Stomach (tissue), 9 donors: ENCODE results near the gene EBNA1BP2. TPM values are rescaled to one million over a fixed set of nuclear protein-coding genes. Genes with fewer than 3 reads are reported as not detected.

Experiments used
- DNase-seq, 2 donors: peaks; one replicate each; pipeline versions ENCODE4 v3.0.0 to v3.0.0-alpha.2; 2013 to 2019
- H3K27ac ChIP-seq, 5 donors: fragments of 200-600 bp in 4 of 5; sonication (generic) in 4 of 5; one replicate each; pipeline ENCODE4 v1.5.1; 2013 to 2019; ENCODE audit warnings: mild to moderate bottlenecking in 1 of 5, moderate library complexity in 1 of 5
- H3K27me3 ChIP-seq, 3 donors: fragments of 200-600 bp; sonication (generic); one replicate each; pipeline ENCODE4 v1.5.1; 2017 to 2019; ENCODE audit warnings: mixed run types in 1 of 3
- H3K36me3 ChIP-seq, 4 donors: fragments of 200-600 bp; sonication (generic); 1 replicate in 3 of 4; 2 replicates in 1 of 4; pipeline ENCODE4 v1.5.1; 2016 to 2019
- H3K4me1 ChIP-seq, 4 donors: fragments of 200-600 bp; sonication (generic); one replicate each; pipeline ENCODE4 v1.5.1; 2016 to 2019
- H3K4me3 ChIP-seq, 4 donors: fragments of 200-600 bp; sonication (generic) in 3 of 4; one replicate each; pipeline ENCODE4 v1.5.1; 2016 to 2019; ENCODE audit warnings: mild to moderate bottlenecking in 1 of 4
- H3K9me3 ChIP-seq, 4 donors: fragments of 200-600 bp; sonication (generic); one replicate each; pipeline ENCODE4 v1.5.1; 2016 to 2019
- CTCF ChIP-seq, 7 experiments: fragments of 450-650 bp in 4 of 7; fragments of 200-600 bp in 3 of 7; sonication (generic) in 3 of 7; IDR thresholded peaks; one replicate each; pipeline ENCODE4 v1.5.1; 2016 to 2019; ENCODE audit warnings: antibody characterized with exemption in 7 of 7, control low read depth in 2 of 7, mild to moderate bottlenecking in 1 of 7
- EP300 ChIP-seq: sonication (generic); formaldehyde crosslinking; IDR thresholded peaks from one replicate; pipeline ENCODE4 v1.6.1; 2017; ENCODE audit warnings: antibody characterized with exemption
- POLR2A ChIP-seq, 4 donors: fragments of 450-650 bp; IDR thresholded peaks; one replicate each; pipeline ENCODE4 v1.6.1; 2016; ENCODE audit warnings: antibody characterized with exemption in 4 of 4, control low read depth in 2 of 4, mild to moderate bottlenecking in 1 of 4, moderate library complexity in 1 of 4
- POLR2AphosphoS5 ChIP-seq, 3 donors: sonication (generic); formaldehyde crosslinking; IDR thresholded peaks; one replicate each; pipeline ENCODE4 v1.6.1; 2016; ENCODE audit warnings: antibody characterized with exemption in 3 of 3
- WGBS, 5 donors: extraction: QIAGEN DNeasy Blood & Tissue Kit in 3 of 5; methylation state at CpG; one replicate each; pipeline versions ENCODE4 v1.1.5 to v1.1.7; 2013 to 2018; 5-methylcytosine and 5-hydroxymethylcytosine counted together
- intact Hi-C: fragments of 100-400 bp; cut with DNase I; formaldehyde crosslinking; loops from one replicate; pipeline ENCODE4 v1.15.1; 2023; ENCODE audit warnings: low total_unique reads
- polyA plus RNA-seq, 3 donors: library from polyadenylated mRNA; stranded (reverse); fragments of 200-250 nt; gene quantifications; one replicate each; pipeline ENCODE4 v1.2.3, GENCODE V29; 2013
- total RNA-seq, 5 donors: library from RNA; depleted of rRNA; stranded (reverse); fragments of >200 nt; gene quantifications; one replicate each; pipeline versions ENCODE4 v1.1.0 to v1.2.3, GENCODE V29; 2014 to 2016
- donor health status: healthy with polysubstance abuse.
- donor health status: Bipolar disorder and iron deficiency.
- donor health status: healthy.

Gene EBNA1BP2
- total and polyA plus RNA-seq, 8 donors = 4.1 to 58.9 (median 47.9) TPM

GRCh38 chr1:43137445-43138052, 34.5 kb downstream of the EBNA1BP2 start:
- intact Hi-C loops = no loop called here
- no peak for DNase-seq
- Histone ChIP-seq H3K4me3 (no peak overlapping the region), H3K27ac (no peak overlapping the region), H3K27me3 (peaks cover 0 to 4% (median 0%) of the 10 kb centered on the region in 3 donors), H3K9me3 (no peaks in the 10 kb centered on the region), H3K4me1 (peaks cover 0 to 4% (median 0%) of the 10 kb centered on the region in 4 donors), H3K36me3 (no peaks in the 10 kb centered on the region)
- TF ChIP-seq CTCF (IDR thresholded peaks at IDR 0.05) (no peak), EP300 (no peak), POLR2A (IDR thresholded peaks at IDR 0.05) (no peak), POLR2AphosphoS5 (IDR thresholded peaks at IDR 0.05) (no peak)
- 80 to 86% (median 83%) methylated on average over 7 of the region's 7 CpGs for WGBS, 5 donors

- Histone ChIP-seq H3K9me3 (no peaks in the 10 kb centered on the region), H3K4me1 (peaks cover 0 to 4% (median 0%) of the 10 kb centered on the region in 4 donors)
- intact Hi-C loops = no loop called here
Observed at GRCh38 chr1:43135857-43136781, 36.0 kb downstream of the EBNA1BP2 start.

GRCh38 chr1:43134640-43135039, 37.5 kb downstream of the EBNA1BP2 start:
- no peaks in the 10 kb centered on the region for H3K9me3 ChIP-seq
- no peaks in the 10 kb centered on the region for H3K36me3 ChIP-seq
- TF ChIP-seq CTCF (IDR thresholded peaks at IDR 0.05) = no peak
- TF ChIP-seq POLR2AphosphoS5 (IDR thresholded peaks at IDR 0.05) = no peak
- no peak for TF ChIP-seq EP300
- no peak for TF ChIP-seq POLR2A (IDR thresholded peaks at IDR 0.05)
- H3K27ac ChIP-seq = no peak overlapping the region
- H3K4me3 ChIP-seq = no peak overlapping the region
- no peak for DNase-seq
- intact Hi-C loops = no loop called here
- H3K27me3 ChIP-seq = peaks cover 0 to 13% (median 0%) of the 10 kb centered on the region in 3 donors
- H3K4me1 ChIP-seq = peaks cover 0 to 4% (median 0%) of the 10 kb centered on the region in 4 donors

More at GRCh38 chr1:43135857-43136781, 36.0 kb downstream of the EBNA1BP2 start:
- Histone ChIP-seq H3K27ac (no peak overlapping the region), H3K27me3 (peaks cover 0 to 7% (median 0%) of the 10 kb centered on the region in 3 donors), H3K36me3 (no peaks in the 10 kb centered on the region), H3K4me3 (no peak overlapping the region)
- 69 to 85% (median 79%) methylated on average over 9 of the region's 9 CpGs for WGBS, 5 donors
- DNase-seq = no peak
- TF ChIP-seq POLR2A (IDR thresholded peaks at IDR 0.05) (no peak), POLR2AphosphoS5 (IDR thresholded peaks at IDR 0.05) (no peak), EP300 (no peak), CTCF (IDR thresholded peaks at IDR 0.05) (no peak)

- peaks cover 0 to 19% (median 0%) of the 10 kb centered on the region in 3 donors for H3K27me3 ChIP-seq
- peak in 1 of 2 donors; percentile 23 for DNase-seq
- no peak overlapping the region for H3K4me3 ChIP-seq
- no peaks in the 10 kb centered on the region for H3K9me3 ChIP-seq
- H3K4me1 ChIP-seq = peaks cover 0 to 4% (median 0%) of the 10 kb centered on the region in 4 donors
- H3K36me3 ChIP-seq = no peaks in the 10 kb centered on the region
- 27 to 38% (median 33%) methylated on average over 1 of the region's 1 CpG for WGBS, 5 donors
- H3K27ac ChIP-seq = no peak overlapping the region
- no peak for TF ChIP-seq EP300
- no peak for TF ChIP-seq POLR2A (IDR thresholded peaks at IDR 0.05)
- TF ChIP-seq POLR2AphosphoS5 (IDR thresholded peaks at IDR 0.05) = no peak
- TF ChIP-seq CTCF (IDR thresholded peaks at IDR 0.05) = no peak
- intact Hi-C loops = no loop called here
Observed at GRCh38 chr1:43134068-43134467, 38.0 kb downstream of the EBNA1BP2 start.
